H1 (cell line): ENCODE results near the gene SLC9A3. TPM values are rescaled to one million over a fixed set of nuclear protein-coding genes. Genes with fewer than 3 reads are reported as not detected.
A peak's percentile ranks its signal among the peaks of the same experiment; 100 is the strongest.
"Not testable (repeated sequence)": the region's sequence is repeated elsewhere in the genome, so short reads cannot be mapped to it uniquely, and the experiment has no call there.

ENCODE experiments used
- CTCF ChIA-PET: fragments of 300-600 bp; sonication (Branson Sonifier 250); formaldehyde crosslinking; loops from one replicate; lab custom pipeline; 2021; ENCODE audit not compliant: partially characterized antibody; lab: Charles Lee
- POLR2A ChIA-PET: fragments of 300-600 bp; sonication (Branson Sonifier 250); formaldehyde crosslinking; loops from one replicate; lab custom pipeline; 2021; ENCODE audit warnings: inconsistent platforms; ENCODE audit not compliant: partially characterized antibody; lab: Charles Lee
- DNase-seq, 2 experiments: peaks; one replicate each; pipeline versions ENCODE4 v3.0.0 to v3.0.0-alpha.2; 2010 to 2022; ENCODE audit warnings: low spot score in 2 of 2, low read depth in 1 of 2, mixed read lengths in 1 of 2
- FAIRE-seq: peaks from 2 replicates; lab custom pipeline; 2011; peaks lifted over from hg19 to GRCh38; lab: Jason Lieb, UNC
- H2AFZ ChIP-seq: 2 replicates; pipeline ENCODE4 v1.8.1; 2012; ENCODE audit warnings: low read length, inconsistent platforms
- H2AK5ac ChIP-seq: 2 replicates; pipeline ENCODE4 v1.6.1; 2013; ENCODE audit warnings: low read depth, low read length
- H2BK120ac ChIP-seq: replicated peaks from 2 replicates; pipeline ENCODE3; 2013; ENCODE audit warnings: low read depth, low read length, inconsistent platforms
- H2BK12ac ChIP-seq: 2 replicates; pipeline ENCODE4 v1.6.1; 2013; ENCODE audit warnings: low read depth, low read length
- H2BK15ac ChIP-seq: 2 replicates; pipeline ENCODE4 v1.6.1; 2013; ENCODE audit warnings: low read length
- H2BK20ac ChIP-seq: 2 replicates; pipeline ENCODE4 v1.6.1; 2013; ENCODE audit warnings: low read length
- H2BK5ac ChIP-seq: 2 replicates; pipeline ENCODE4 v1.6.1; 2013; ENCODE audit warnings: low read depth, low read length
- H3K14ac ChIP-seq: 2 replicates; pipeline ENCODE4 v1.6.1; 2013; ENCODE audit warnings: inconsistent platforms; ENCODE audit not compliant: insufficient read length
- H3K18ac ChIP-seq: 2 replicates; pipeline ENCODE4 v1.6.1; 2013; ENCODE audit warnings: low read length; ENCODE audit errors: extremely low read depth
- H3K23ac ChIP-seq: 2 replicates; pipeline ENCODE4 v1.6.1; 2013; ENCODE audit warnings: inconsistent platforms; ENCODE audit not compliant: insufficient read length
- H3K23me2 ChIP-seq: 2 replicates; pipeline ENCODE4 v1.6.1; 2013; ENCODE audit warnings: low read depth, low read length
- H3K27ac ChIP-seq: 2 replicates; pipeline ENCODE4 v1.6.1; 2011; ENCODE audit warnings: low read depth, low read length, inconsistent platforms
- H3K27me3 ChIP-seq, 4 experiments: replicated peaks in 1 of 4; 1 replicate in 1 of 4; 2 replicates in 3 of 4; pipeline versions ENCODE4 v1.6.1 to v1.8.1; 2011 to 2013; ENCODE audit warnings: low read length in 3 of 4, mild to moderate bottlenecking in 3 of 4, inconsistent platforms in 2 of 4, mixed read lengths in 2 of 4, moderate library complexity in 1 of 4; ENCODE audit not compliant: control insufficient read depth in 3 of 4, insufficient read depth in 3 of 4; ENCODE audit errors: extremely low read depth in 1 of 4
- H3K36me3 ChIP-seq, 4 experiments: 2 replicates each; pipeline versions ENCODE4 v1.6.1 to v1.8.1; 2011 to 2013; ENCODE audit warnings: mild to moderate bottlenecking in 4 of 4, low read length in 3 of 4, moderate library complexity in 2 of 4, control low read depth in 1 of 4, inconsistent platforms in 1 of 4; ENCODE audit not compliant: insufficient read depth in 4 of 4, control insufficient read depth in 2 of 4
- H3K4ac ChIP-seq: replicated peaks from 2 replicates; pipeline ENCODE3; 2013; ENCODE audit warnings: low read length, low read depth, mixed read lengths, inconsistent platforms; ENCODE audit not compliant: insufficient read length
- H3K4me1 ChIP-seq, 4 experiments: replicated peaks in 1 of 4; 1 replicate in 1 of 4; 2 replicates in 3 of 4; pipeline versions ENCODE4 v1.6.1 to v1.8.1; 2011 to 2013; ENCODE audit warnings: low read length in 3 of 4, inconsistent platforms in 2 of 4, mixed read lengths in 1 of 4; ENCODE audit not compliant: insufficient read depth in 4 of 4, control insufficient read depth in 3 of 4
- H3K4me2 ChIP-seq, 2 experiments: 2 replicates each; pipeline versions ENCODE4 v1.6.1 to v1.8.1; 2011 to 2013; ENCODE audit warnings: low read depth in 2 of 2, low read length in 2 of 2, control low read depth in 1 of 2, inconsistent platforms in 1 of 2, mild to moderate bottlenecking in 1 of 2; ENCODE audit not compliant: insufficient read depth in 1 of 2
- H3K4me3 ChIP-seq, 4 experiments: fragments of 200-600, 300-600 bp in 1 of 4; sonication (generic), shearing (Covaris generic), sonication (Bioruptor Twin) in 1 of 4; 2 replicates each; pipeline versions ENCODE4 v1.5.1 to v1.8.1; 2011 to 2016; ENCODE audit warnings: low read length in 4 of 4, low read depth in 3 of 4, control low read depth in 2 of 4, inconsistent platforms in 2 of 4, mild to moderate bottlenecking in 2 of 4, mixed read lengths in 1 of 4, moderate library complexity in 1 of 4; ENCODE audit not compliant: insufficient read depth in 2 of 4; ENCODE audit errors: extremely low read depth in 1 of 4
- H3K56ac ChIP-seq: replicated peaks from 2 replicates; pipeline ENCODE3; 2013; ENCODE audit warnings: low read depth, mild to moderate bottlenecking, mixed read lengths, low read length, inconsistent platforms; ENCODE audit not compliant: insufficient read length
- H3K79me1 ChIP-seq: 2 replicates; pipeline ENCODE4 v1.6.1; 2013; ENCODE audit warnings: low read depth, low read length, control low read depth
- H3K79me2 ChIP-seq, 2 experiments: 2 replicates each; pipeline versions ENCODE4 v1.6.1 to v1.8.1; 2012 to 2013; ENCODE audit warnings: low read length in 2 of 2, mild to moderate bottlenecking in 2 of 2, inconsistent platforms in 1 of 2; ENCODE audit not compliant: insufficient read depth in 2 of 2, control insufficient read depth in 1 of 2
- H3K9ac ChIP-seq, 4 experiments: replicated peaks in 1 of 4; 1 replicate in 1 of 4; 2 replicates in 3 of 4; pipeline versions ENCODE4 v1.6.1 to v1.8.1; 2011 to 2013; ENCODE audit warnings: low read depth in 3 of 4, low read length in 3 of 4, control low read depth in 2 of 4, mild to moderate bottlenecking in 2 of 4, moderate library complexity in 2 of 4, inconsistent platforms in 1 of 4; ENCODE audit errors: extremely low read depth in 1 of 4
- H3K9me3 ChIP-seq, 2 experiments: 2 replicates each; pipeline versions ENCODE4 v1.6.1 to v1.8.1; 2012 to 2013; ENCODE audit warnings: mild to moderate bottlenecking in 2 of 2, moderate library complexity in 2 of 2, control low read depth in 1 of 2, inconsistent platforms in 1 of 2, low read depth in 1 of 2, low read length in 1 of 2, mixed read lengths in 1 of 2; ENCODE audit not compliant: insufficient read depth in 2 of 2
- H4K20me1 ChIP-seq, 2 experiments: replicated peaks in 1 of 2; 2 replicates each; pipeline versions ENCODE3 to v1.8.1; 2011 to 2013; ENCODE audit warnings: inconsistent platforms in 2 of 2, low read length in 2 of 2, mild to moderate bottlenecking in 1 of 2; ENCODE audit not compliant: insufficient read depth in 2 of 2, control insufficient read depth in 1 of 2
- H4K5ac ChIP-seq: 2 replicates; pipeline ENCODE4 v1.6.1; 2013; ENCODE audit warnings: low read length, low read depth, mixed read lengths, inconsistent platforms; ENCODE audit not compliant: insufficient read length
- H4K8ac ChIP-seq: 2 replicates; pipeline ENCODE4 v1.8.0; 2013; ENCODE audit warnings: mild to moderate bottlenecking, moderate library complexity, low read length, inconsistent platforms; ENCODE audit not compliant: insufficient read depth; ENCODE audit errors: extremely low read depth
- H4K91ac ChIP-seq: replicated peaks from 2 replicates; pipeline ENCODE3; 2013; ENCODE audit warnings: low read length, mixed read lengths, inconsistent platforms; ENCODE audit not compliant: insufficient read length
- SUZ12 ChIP-seq: fragments of 200-600 bp; sonication (generic); IDR thresholded peaks from 2 replicates; pipeline ENCODE4 v1.6.1; 2012; ENCODE audit warnings: mild to moderate bottlenecking, inconsistent platforms, low read length, moderate library complexity, mixed read lengths
- WGBS, 2 experiments: shearing (Covaris generic) in 1 of 2; methylation state at CpG; one replicate each; pipeline versions ENCODE4 v1.1.6 to v1.1.7; 2013 to 2015; ENCODE audit warnings: low lambda C conversion rate in 2 of 2, mixed read lengths in 2 of 2, inconsistent platforms in 1 of 2, low coverage in 1 of 2, missing lambda C conversion rate in 1 of 2; ENCODE audit not compliant: insufficient replicate concordance in 2 of 2, insufficient coverage in 1 of 2, insufficient read length in 1 of 2; ENCODE audit errors: extremely low coverage in 1 of 2, missing lambda C conversion rate in 1 of 2; 5-methylcytosine and 5-hydroxymethylcytosine counted together
- polyA plus RNA-seq, 7 experiments: library from polyadenylated mRNA; depleted of rRNA in 3 of 7; stranded (reverse) in 5 of 7; unstranded in 2 of 7; fragments of >200 nt in 5 of 7; fragments of 200-250 nt in 2 of 7; gene quantifications; 1 replicate in 5 of 7; 2 replicates in 1 of 7; 4 replicates in 1 of 7; pipeline versions ENCODE4 v1.2.1 to v1.2.3, GENCODE V29; 2011 to 2013; ENCODE audit warnings: missing spikeins in 2 of 7, mixed read lengths in 2 of 7
- total RNA-seq: library from RNA; stranded (reverse); fragmentation: NEBNext Ultra II Directional; extraction: Animal tissue kit (Norgen Biotek cat#: 25700); gene quantifications from 2 replicates; pipeline ENCODE4 v1.2.1, GENCODE V29; 2021

The SLC9A3 gene
- total and polyA plus RNA-seq, 2 of the 8 experiments (the other 6 are each of a cell fraction or from before 2014, with no cell fraction given) = 0.95 to 1.0 TPM

DNA sequence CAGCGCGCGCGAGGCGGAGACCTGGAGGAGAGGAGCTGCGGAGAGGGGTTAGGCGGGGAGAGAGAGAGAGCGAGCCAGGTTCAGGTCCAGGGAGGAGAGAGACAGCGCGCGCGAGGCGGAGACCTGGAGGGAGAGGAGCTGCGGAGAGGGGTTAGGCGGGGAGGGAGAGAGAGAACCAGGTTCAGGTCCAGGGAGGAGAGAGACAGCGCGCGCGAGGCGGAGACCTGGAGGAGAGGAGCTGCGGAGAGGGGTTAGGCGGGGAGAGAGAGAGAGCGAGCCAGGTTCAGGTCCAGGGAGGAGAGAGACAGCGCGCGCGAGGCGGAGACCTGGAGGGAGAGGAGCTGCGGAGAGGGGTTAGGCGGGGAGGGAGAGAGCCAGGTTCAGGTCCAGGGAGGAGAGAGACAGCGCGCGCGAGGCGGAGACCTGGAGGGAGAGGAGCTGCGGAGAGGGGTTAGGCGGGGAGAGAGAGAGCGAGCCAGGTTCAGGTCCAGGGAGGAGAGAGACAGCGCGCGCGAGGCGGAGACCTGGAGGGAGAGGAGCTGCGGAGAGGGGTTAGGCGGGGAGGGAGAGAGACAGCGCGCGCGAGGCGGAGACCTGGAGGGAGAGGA lies 49.9 kb downstream of the SLC9A3 start:
- not testable (repeated sequence) for H2BK5ac ChIP-seq, H3K79me1 ChIP-seq, H4K8ac ChIP-seq, FAIRE-seq, H3K18ac ChIP-seq, H3K79me2 ChIP-seq, H2AK5ac ChIP-seq, H3K14ac ChIP-seq, H4K91ac ChIP-seq, H3K23ac ChIP-seq, DNase-seq, H2BK12ac ChIP-seq, H2BK120ac ChIP-seq, H2AFZ ChIP-seq, H3K56ac ChIP-seq, H3K36me3 ChIP-seq, H3K9ac ChIP-seq, H4K5ac ChIP-seq, H3K4ac ChIP-seq, H2BK15ac ChIP-seq, H2BK20ac ChIP-seq, H3K27ac ChIP-seq, H3K9me3 ChIP-seq
- peak; percentile 58; the same call in 1 of the 2 replicates for TF ChIP-seq SUZ12
- no CpG with 5 or more reads among the region's 50 CpGs for WGBS, 2 experiments
- Histone ChIP-seq H3K27me3 (peaks cover 13 to 35% (median 28%) of the 10 kb centered on the region in 4 experiments), H3K4me2 (peak overlapping the region; percentile 44 to 98), H3K23me2 (peaks cover 15% of the 10 kb centered on the region; the same call in 1 of the 2 replicates), H3K4me1 (peaks cover 0 to 11% (median 6%) of the 10 kb centered on the region in 4 experiments; a peak in 4 of 7 replicates), H3K4me3 (peak overlapping the region; percentile 63 to 76 (median 64)), H4K20me1 (peaks cover 4 to 23% of the 10 kb centered on the region in 2 experiments)
- ChIA-PET POLR2A (interaction anchor here (0.9 to 2.0 kb wide), 6 partner anchors 14 to 59 kb away, joined by 3 to 5 read pairs (median 4); no protein-coding TSS in a partner anchor), CTCF (interaction anchor here (1.2 to 1.4 kb wide), 2 partner anchors 29 to 49 kb away, joined by 3 to 7 read pairs; no protein-coding TSS in a partner anchor)
